HepG2 (cell line): ENCODE data around the gene SLC24A4. TPM values are rescaled to one million over a fixed set of nuclear protein-coding genes. Genes with fewer than 3 reads are reported as not detected.

Experiments used
- BRCA1 ChIP-seq: sonication (generic); formaldehyde crosslinking; IDR thresholded peaks from 2 replicates; pipeline ENCODE4 v1.4.0; 2020; ENCODE audit warnings: missing genetic modification reagents
- FOXA1 ChIP-seq, 2 experiments: fragments of 450-650 bp in 1 of 2; sonication (generic) in 1 of 2; formaldehyde crosslinking in 1 of 2; IDR thresholded peaks; 2 replicates each; pipeline versions ENCODE4 v1.4.0 to v1.6.1; 2016 to 2020; ENCODE audit warnings: missing genetic modification reagents in 1 of 2
- TARDBP ChIP-seq: sonication (generic); formaldehyde crosslinking; IDR thresholded peaks from 2 replicates; pipeline ENCODE4 v1.8.0; 2022; ENCODE audit warnings: mild to moderate bottlenecking, missing genetic modification reagents
- TRAFD1 ChIP-seq: sonication (generic); formaldehyde crosslinking; IDR thresholded peaks from 2 replicates; pipeline ENCODE4 v1.5.1; 2020; ENCODE audit warnings: missing genetic modification reagents, mild to moderate bottlenecking, borderline replicate concordance
- ZBTB39 ChIP-seq: sonication (generic); formaldehyde crosslinking; IDR thresholded peaks from 2 replicates; pipeline ENCODE4 v1.5.0; 2020; ENCODE audit warnings: missing genetic modification reagents
- ZNF512 ChIP-seq: sonication (generic); formaldehyde crosslinking; IDR thresholded peaks from 2 replicates; pipeline ENCODE4 v1.4.0; 2020; ENCODE audit warnings: mild to moderate bottlenecking, missing genetic modification reagents
- polyA plus RNA-seq, 8 experiments: library from polyadenylated mRNA; depleted of rRNA in 3 of 8; stranded (reverse) in 7 of 8; unstranded in 1 of 8; fragments of >200 nt; fragmentation: Illumina TruSeq in 4 of 8; extraction: Trizol in 4 of 8; gene quantifications; 2 replicates each; pipeline versions ENCODE4 v1.2.1 to v1.2.3, GENCODE V29; 2011 to 2016; ENCODE audit warnings: low read depth in 4 of 8, missing spikeins in 1 of 8, mixed read lengths in 1 of 8; ENCODE audit not compliant: insufficient read depth in 1 of 8
- total RNA-seq, 5 experiments: library from RNA; depleted of rRNA; stranded (reverse); fragments of >200 nt; fragmentation: Illumina TruSeq; extraction: Trizol; gene quantifications; 2 replicates each; pipeline ENCODE4 v1.2.3, GENCODE V29; 2016; ENCODE audit warnings: low read depth in 1 of 5
- TF ChIP-seq, protein P1 (sequence below): sonication (generic); formaldehyde crosslinking; IDR thresholded peaks from 2 replicates; pipeline ENCODE4 v1.4.0; 2020; ENCODE audit warnings: missing genetic modification reagents, borderline replicate concordance

The SLC24A4 gene
- total and polyA plus RNA-seq, 2 of the 13 experiments (the other 11 are each of a cell fraction or from before 2014, with no cell fraction given) = not detected

DNA sequence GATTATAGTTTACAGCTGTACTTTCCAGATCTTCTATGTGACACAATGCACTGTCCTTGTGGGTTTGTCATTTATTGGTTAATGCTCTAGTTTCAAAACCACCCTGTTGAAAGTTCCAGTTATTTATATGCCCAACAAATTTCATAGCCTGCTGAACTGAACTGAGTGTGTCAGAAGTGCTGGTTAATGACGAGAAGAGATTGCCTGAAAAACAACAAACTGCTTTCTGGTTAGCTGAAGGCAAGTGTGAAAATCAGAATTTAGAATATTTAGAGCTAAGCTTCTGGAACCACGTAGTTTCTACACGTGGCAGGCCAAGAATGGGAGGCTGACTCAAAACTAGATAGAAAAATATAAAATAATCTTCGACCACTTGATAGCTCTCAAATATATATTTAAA lies 171.5 kb downstream of the SLC24A4 start (continued):
- no peak for TF ChIP-seq TRAFD1 (CRISPR knock-in tag)
- no peak for TF ChIP-seq ZBTB39 (CRISPR knock-in tag)
- no peak for TF ChIP-seq ZNF512 (CRISPR knock-in tag)
- no peak for TF ChIP-seq TARDBP (CRISPR knock-in tag)
- TF ChIP-seq, protein P1, sequence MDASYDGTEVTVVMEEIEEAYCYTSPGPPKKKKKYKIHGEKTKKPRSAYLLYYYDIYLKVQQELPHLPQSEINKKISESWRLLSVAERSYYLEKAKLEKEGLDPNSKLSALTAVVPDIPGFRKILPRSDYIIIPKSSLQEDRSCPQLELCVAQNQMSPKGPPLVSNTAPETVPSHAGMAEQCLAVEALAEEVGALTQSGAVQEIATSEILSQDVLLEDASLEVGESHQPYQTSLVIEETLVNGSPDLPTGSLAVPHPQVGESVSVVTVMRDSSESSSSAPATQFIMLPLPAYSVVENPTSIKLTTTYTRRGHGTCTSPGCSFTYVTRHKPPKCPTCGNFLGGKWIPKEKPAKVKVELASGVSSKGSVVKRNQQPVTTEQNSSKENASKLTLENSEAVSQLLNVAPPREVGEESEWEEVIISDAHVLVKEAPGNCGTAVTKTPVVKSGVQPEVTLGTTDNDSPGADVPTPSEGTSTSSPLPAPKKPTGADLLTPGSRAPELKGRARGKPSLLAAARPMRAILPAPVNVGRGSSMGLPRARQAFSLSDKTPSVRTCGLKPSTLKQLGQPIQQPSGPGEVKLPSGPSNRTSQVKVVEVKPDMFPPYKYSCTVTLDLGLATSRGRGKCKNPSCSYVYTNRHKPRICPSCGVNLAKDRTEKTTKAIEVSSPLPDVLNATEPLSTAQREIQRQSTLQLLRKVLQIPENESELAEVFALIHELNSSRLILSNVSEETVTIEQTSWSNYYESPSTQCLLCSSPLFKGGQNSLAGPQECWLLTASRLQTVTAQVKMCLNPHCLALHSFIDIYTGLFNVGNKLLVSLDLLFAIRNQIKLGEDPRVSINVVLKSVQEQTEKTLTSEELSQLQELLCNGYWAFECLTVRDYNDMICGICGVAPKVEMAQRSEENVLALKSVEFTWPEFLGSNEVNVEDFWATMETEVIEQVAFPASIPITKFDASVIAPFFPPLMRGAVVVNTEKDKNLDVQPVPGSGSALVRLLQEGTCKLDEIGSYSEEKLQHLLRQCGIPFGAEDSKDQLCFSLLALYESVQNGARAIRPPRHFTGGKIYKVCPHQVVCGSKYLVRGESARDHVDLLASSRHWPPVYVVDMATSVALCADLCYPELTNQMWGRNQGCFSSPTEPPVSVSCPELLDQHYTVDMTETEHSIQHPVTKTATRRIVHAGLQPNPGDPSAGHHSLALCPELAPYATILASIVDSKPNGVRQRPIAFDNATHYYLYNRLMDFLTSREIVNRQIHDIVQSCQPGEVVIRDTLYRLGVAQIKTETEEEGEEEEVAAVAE (CRISPR knock-in tag) = no peak
- no peak for TF ChIP-seq FOXA1 (IDR thresholded peaks at IDR 0.05)
- no peak for TF ChIP-seq FOXA1 (CRISPR knock-in tag; IDR thresholded peaks at IDR 0.05)
- no peak for TF ChIP-seq BRCA1 (CRISPR knock-in tag)
- TF ChIP-seq, all 625 proteins: peak for 0
